NB4 (cell line): ENCODE data around the gene EAPP.

Experiments used
- MYC ChIP-seq: IDR thresholded peaks from 2 replicates; pipeline ENCODE4 v1.6.1; 2011; ENCODE audit warnings: low read depth, low read length
- POLR2A ChIP-seq: IDR thresholded peaks from 2 replicates; pipeline ENCODE4 v1.6.1; 2011; ENCODE audit warnings: mild to moderate bottlenecking; ENCODE audit not compliant: insufficient read length; ENCODE audit errors: extremely low read depth
- TF ChIP-seq, protein P1 (sequence below): IDR thresholded peaks from one replicate; pipeline ENCODE4 v1.5.1; 2012; ENCODE audit warnings: low read depth, low read length
- TF ChIP-seq, protein P2 (sequence below): IDR thresholded peaks from 2 replicates; pipeline ENCODE4 v1.6.1; 2011; ENCODE audit warnings: low read depth, low read length

DNA sequence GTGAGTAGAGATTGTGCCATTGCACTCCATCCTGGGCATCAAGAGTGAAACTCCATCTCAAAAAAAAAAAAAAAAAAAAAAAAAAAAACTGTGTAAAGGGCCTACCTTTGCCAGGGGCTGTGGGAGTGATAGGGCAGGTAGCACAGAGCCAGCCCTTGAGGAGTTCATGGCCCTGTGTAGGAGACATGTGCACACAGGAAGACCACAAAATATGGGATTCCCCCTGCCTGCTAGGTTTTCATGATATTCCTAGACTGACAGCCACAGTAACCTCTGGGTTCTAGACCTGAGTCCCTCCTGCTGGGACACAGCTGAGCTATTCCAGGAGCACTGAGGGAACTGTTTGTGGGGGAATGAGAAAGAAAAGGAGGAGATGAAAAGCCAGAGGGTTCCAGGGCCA, 69.2 kb downstream of the EAPP start:
- TF ChIP-seq, protein P1, sequence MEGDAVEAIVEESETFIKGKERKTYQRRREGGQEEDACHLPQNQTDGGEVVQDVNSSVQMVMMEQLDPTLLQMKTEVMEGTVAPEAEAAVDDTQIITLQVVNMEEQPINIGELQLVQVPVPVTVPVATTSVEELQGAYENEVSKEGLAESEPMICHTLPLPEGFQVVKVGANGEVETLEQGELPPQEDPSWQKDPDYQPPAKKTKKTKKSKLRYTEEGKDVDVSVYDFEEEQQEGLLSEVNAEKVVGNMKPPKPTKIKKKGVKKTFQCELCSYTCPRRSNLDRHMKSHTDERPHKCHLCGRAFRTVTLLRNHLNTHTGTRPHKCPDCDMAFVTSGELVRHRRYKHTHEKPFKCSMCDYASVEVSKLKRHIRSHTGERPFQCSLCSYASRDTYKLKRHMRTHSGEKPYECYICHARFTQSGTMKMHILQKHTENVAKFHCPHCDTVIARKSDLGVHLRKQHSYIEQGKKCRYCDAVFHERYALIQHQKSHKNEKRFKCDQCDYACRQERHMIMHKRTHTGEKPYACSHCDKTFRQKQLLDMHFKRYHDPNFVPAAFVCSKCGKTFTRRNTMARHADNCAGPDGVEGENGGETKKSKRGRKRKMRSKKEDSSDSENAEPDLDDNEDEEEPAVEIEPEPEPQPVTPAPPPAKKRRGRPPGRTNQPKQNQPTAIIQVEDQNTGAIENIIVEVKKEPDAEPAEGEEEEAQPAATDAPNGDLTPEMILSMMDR: no peak
- TF ChIP-seq POLR2A (no peak), MYC (no peak)
- TF ChIP-seq, protein P2, sequence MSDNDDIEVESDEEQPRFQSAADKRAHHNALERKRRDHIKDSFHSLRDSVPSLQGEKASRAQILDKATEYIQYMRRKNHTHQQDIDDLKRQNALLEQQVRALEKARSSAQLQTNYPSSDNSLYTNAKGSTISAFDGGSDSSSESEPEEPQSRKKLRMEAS: no peak
